Measurements from ENCODE around the gene CCDC54. TPM values are rescaled to one million over a fixed set of nuclear protein-coding genes. Genes with fewer than 3 reads are reported as not detected.

Gene CCDC54
- polyA plus RNA-seq, 1 experiment = not detected

GRCh38 chr3:107370907-107371306 is 6.3 kb upstream of the CCDC54 start:
- ChIA-PET POLR2A (no interaction called here), CTCF (interaction anchor here (1.2 to 4.4 kb wide), 4 partner anchors 15 to 99 kb away, joined by 3 to 23 read pairs (median 7); no protein-coding TSS in a partner anchor)
- DNase-seq (ENCODE audit: low read depth, low spot score) = no peak
- no peaks in the 10 kb centered on the region for H3K27me3 ChIP-seq (ENCODE audit: control insufficient read depth, insufficient read depth, low read length)
- no peak overlapping the region for H3K27ac ChIP-seq (ENCODE audit: low read depth, low read length)
- H3K4me3 ChIP-seq (ENCODE audit: low read depth, low read length) = no peak overlapping the region
- H3K9me3 ChIP-seq (ENCODE audit: control insufficient read depth, insufficient read depth, low read length) = no peaks in the 10 kb centered on the region
- TF ChIP-seq, protein P1, sequence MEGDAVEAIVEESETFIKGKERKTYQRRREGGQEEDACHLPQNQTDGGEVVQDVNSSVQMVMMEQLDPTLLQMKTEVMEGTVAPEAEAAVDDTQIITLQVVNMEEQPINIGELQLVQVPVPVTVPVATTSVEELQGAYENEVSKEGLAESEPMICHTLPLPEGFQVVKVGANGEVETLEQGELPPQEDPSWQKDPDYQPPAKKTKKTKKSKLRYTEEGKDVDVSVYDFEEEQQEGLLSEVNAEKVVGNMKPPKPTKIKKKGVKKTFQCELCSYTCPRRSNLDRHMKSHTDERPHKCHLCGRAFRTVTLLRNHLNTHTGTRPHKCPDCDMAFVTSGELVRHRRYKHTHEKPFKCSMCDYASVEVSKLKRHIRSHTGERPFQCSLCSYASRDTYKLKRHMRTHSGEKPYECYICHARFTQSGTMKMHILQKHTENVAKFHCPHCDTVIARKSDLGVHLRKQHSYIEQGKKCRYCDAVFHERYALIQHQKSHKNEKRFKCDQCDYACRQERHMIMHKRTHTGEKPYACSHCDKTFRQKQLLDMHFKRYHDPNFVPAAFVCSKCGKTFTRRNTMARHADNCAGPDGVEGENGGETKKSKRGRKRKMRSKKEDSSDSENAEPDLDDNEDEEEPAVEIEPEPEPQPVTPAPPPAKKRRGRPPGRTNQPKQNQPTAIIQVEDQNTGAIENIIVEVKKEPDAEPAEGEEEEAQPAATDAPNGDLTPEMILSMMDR (IDR thresholded peaks at IDR 0.05; ENCODE audit: low read depth, low read length) = no peak

- H3K9me3 ChIP-seq (ENCODE audit: control insufficient read depth, insufficient read depth, low read length) = no peaks in the 10 kb centered on the region
- CTCF ChIA-PET = interaction anchor here (3.4 kb wide), 1 partner anchor 49 kb away, joined by 14 read pairs; no protein-coding TSS in a partner anchor
- H3K4me3 ChIP-seq (ENCODE audit: low read depth, low read length) = no peak overlapping the region
- TF ChIP-seq, protein P1 (IDR thresholded peaks at IDR 0.05; ENCODE audit: low read depth, low read length) = no peak
- DNase-seq (ENCODE audit: low read depth, low spot score) = no peak
- no peaks in the 10 kb centered on the region for H3K27me3 ChIP-seq (ENCODE audit: control insufficient read depth, insufficient read depth, low read length)
- POLR2A ChIA-PET = no interaction called here
- no peak overlapping the region for H3K27ac ChIP-seq (ENCODE audit: low read depth, low read length)
Measured at GRCh38 chr3:107372506-107372905, 4.7 kb upstream of the CCDC54 start.

DNA sequence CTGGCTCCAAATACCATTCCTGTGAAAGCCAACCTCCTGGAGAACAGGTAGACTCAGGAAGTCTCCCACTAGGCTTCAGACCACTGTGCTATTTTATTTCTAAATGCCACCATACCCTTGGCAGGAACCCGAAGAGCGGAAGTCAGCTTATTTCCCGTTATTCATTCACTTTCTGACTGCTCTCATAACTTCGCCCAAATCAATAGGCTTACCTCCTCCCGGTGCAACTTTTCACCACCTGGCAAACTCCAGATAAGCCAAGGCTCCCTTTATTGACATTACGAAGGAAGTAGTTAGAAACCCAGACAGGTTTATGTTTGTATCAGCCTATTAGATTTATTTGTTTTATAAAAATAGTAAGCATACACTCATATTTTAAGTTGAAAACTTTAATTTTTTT is 3.3 kb upstream of the CCDC54 start:
- Histone ChIP-seq H3K9me3 (ENCODE audit: control insufficient read depth, insufficient read depth, low read length) (no peaks in the 10 kb centered on the region), H3K27ac (ENCODE audit: low read depth, low read length) (no peak overlapping the region), H3K27me3 (ENCODE audit: control insufficient read depth, insufficient read depth, low read length) (no peaks in the 10 kb centered on the region), H3K4me3 (ENCODE audit: low read depth, low read length) (no peak overlapping the region)
- TF ChIP-seq, protein P1 (IDR thresholded peaks at IDR 0.05; ENCODE audit: low read depth, low read length) = no peak
- DNase-seq (ENCODE audit: low read depth, low spot score) = no peak
- CTCF ChIA-PET = interaction anchor here (1.0 to 3.4 kb wide), 4 partner anchors 19 to 55 kb away, joined by 3 to 14 read pairs (median 4); no protein-coding TSS in a partner anchor
- POLR2A ChIA-PET = no interaction called here

GRCh38 chr3:107375682-107376081 is 1.6 kb upstream of the CCDC54 start:
- no peak overlapping the region for H3K4me3 ChIP-seq (ENCODE audit: low read depth, low read length)
- no peaks in the 10 kb centered on the region for H3K9me3 ChIP-seq (ENCODE audit: control insufficient read depth, insufficient read depth, low read length)
- no peak overlapping the region for H3K27ac ChIP-seq (ENCODE audit: low read depth, low read length)
- no peaks in the 10 kb centered on the region for H3K27me3 ChIP-seq (ENCODE audit: control insufficient read depth, insufficient read depth, low read length)
- ChIA-PET POLR2A (no interaction called here), CTCF (interaction anchor here (3.4 kb wide), 1 partner anchor 46 kb away, joined by 14 read pairs; no protein-coding TSS in a partner anchor)
- DNase-seq (ENCODE audit: low read depth, low spot score) = no peak
- TF ChIP-seq, protein P1 (IDR thresholded peaks at IDR 0.05; ENCODE audit: low read depth, low read length) = no peak

GRCh38 chr3:107382631-107383030 is 5.4 kb downstream of the CCDC54 start:
- TF ChIP-seq, protein P1 (IDR thresholded peaks at IDR 0.05; ENCODE audit: low read depth, low read length) = no peak
- Histone ChIP-seq H3K4me3 (ENCODE audit: low read depth, low read length) (no peak overlapping the region), H3K27ac (ENCODE audit: low read depth, low read length) (no peak overlapping the region), H3K27me3 (ENCODE audit: control insufficient read depth, insufficient read depth, low read length) (no peaks in the 10 kb centered on the region), H3K9me3 (ENCODE audit: control insufficient read depth, insufficient read depth, low read length) (no peaks in the 10 kb centered on the region)
- DNase-seq (ENCODE audit: low read depth, low spot score) = no peak
- ChIA-PET POLR2A (no interaction called here), CTCF (interaction anchor here (1.1 kb wide), 1 partner anchor 39 kb away, joined by 3 read pairs; no protein-coding TSS in a partner anchor)
